Measurements from ENCODE around the gene HTRA2.

DNA sequence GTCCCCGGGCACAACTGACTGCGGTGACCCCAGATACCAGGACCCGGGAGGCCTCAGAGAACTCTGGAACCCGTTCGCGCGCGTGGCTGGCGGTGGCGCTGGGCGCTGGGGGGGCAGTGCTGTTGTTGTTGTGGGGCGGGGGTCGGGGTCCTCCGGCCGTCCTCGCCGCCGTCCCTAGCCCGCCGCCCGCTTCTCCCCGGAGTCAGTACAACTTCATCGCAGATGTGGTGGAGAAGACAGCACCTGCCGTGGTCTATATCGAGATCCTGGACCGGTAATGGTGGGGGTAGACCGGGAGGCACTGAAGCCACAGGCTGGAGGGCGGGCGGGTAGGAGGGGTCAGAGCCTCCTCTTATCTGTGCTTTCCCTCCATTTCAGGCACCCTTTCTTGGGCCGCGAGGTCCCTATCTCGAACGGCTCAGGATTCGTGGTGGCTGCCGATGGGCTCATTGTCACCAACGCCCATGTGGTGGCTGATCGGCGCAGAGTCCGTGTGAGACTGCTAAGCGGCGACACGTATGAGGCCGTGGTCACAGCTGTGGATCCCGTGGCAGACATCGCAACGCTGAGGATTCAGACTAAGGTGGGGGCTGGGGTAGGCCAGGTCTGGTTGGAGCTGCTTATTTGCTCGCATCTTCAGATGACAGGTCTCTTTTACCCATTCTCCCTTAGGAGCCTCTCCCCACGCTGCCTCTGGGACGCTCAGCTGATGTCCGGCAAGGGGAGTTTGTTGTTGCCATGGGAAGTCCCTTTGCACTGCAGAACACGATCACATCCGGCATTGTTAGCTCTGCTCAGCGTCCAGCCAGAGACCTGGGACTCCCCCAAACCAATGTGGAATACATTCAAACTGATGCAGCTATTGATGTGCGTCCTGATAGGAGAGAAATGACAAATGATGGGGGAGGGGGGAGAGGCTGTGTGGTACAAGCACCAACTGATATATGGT, 780 bp downstream of the HTRA2 start:
- TF ChIP-seq POLR2A (IDR thresholded peaks at IDR 0.05) (no peak), CTCF (IDR thresholded peaks at IDR 0.05) (no peak)
